Vagina (tissue), 2 donors: ENCODE data around the gene SBNO1. TPM values are rescaled to one million over a fixed set of nuclear protein-coding genes. Genes with fewer than 3 reads are reported as not detected.
A peak's percentile ranks its signal among the peaks of the same experiment; 100 is the strongest.

ENCODE experiments used
- DNase-seq, 2 donors: peaks; one replicate each; pipeline ENCODE4 v3.0.0-alpha.2; 2017; ENCODE audit errors: extremely low spot score in 2 of 2
- H3K27ac ChIP-seq: fragments of 200-600 bp; sonication (generic); one replicate; pipeline ENCODE4 v1.5.1; 2019
- H3K27me3 ChIP-seq: fragments of 200-600 bp; sonication (generic); one replicate; pipeline ENCODE4 v1.5.1; 2019
- H3K36me3 ChIP-seq, 2 donors: fragments of 200-600 bp; sonication (generic); one replicate each; pipeline ENCODE4 v1.5.1; 2017 to 2019
- H3K4me1 ChIP-seq: fragments of 200-600 bp; sonication (generic); one replicate; pipeline ENCODE4 v1.5.1; 2019
- H3K4me3 ChIP-seq, 2 donors: fragments of 200-600 bp; sonication (generic); 1 replicate in 1 of 2; 2 replicates in 1 of 2; pipeline ENCODE4 v1.5.1; 2016 to 2019
- H3K9me3 ChIP-seq: fragments of 200-600 bp; sonication (generic); one replicate; pipeline ENCODE4 v1.5.1; 2019
- CTCF ChIP-seq, 3 experiments: fragments of 450-650 bp in 2 of 3; fragments of 200-600 bp in 1 of 3; sonication (generic) in 1 of 3; IDR thresholded peaks; one replicate each; pipeline ENCODE4 v1.5.1; 2017 to 2019; ENCODE audit warnings: antibody characterized with exemption in 3 of 3, mild to moderate bottlenecking in 2 of 3, moderate library complexity in 2 of 3
- POLR2A ChIP-seq, 2 donors: fragments of 450-650 bp; IDR thresholded peaks; one replicate each; pipeline ENCODE4 v1.6.1; 2017; ENCODE audit warnings: antibody characterized with exemption in 2 of 2, mild to moderate bottlenecking in 2 of 2, moderate library complexity in 2 of 2
- POLR2AphosphoS5 ChIP-seq, 2 donors: sonication (generic); formaldehyde crosslinking; IDR thresholded peaks; one replicate each; pipeline ENCODE4 v1.9.0; 2017; ENCODE audit warnings: antibody characterized with exemption in 2 of 2, mild to moderate bottlenecking in 2 of 2, low read depth in 1 of 2; ENCODE audit not compliant: insufficient read depth in 1 of 2
- intact Hi-C: fragments of 100-400 bp; cut with DNase I; formaldehyde crosslinking; loops from one replicate; pipeline ENCODE4 v1.15.1; 2023
- total RNA-seq: library from RNA; depleted of rRNA; stranded (reverse); fragments of >200 nt; gene quantifications from one replicate; pipeline ENCODE4 v1.2.3, GENCODE V29; 2016

SBNO1 gene
- total RNA-seq, 1 donor from 2014 or later = 15.0 TPM

- Histone ChIP-seq H3K27ac (peak overlapping the region; percentile 36), H3K9me3 (no peaks in the 10 kb centered on the region), H3K4me1 (peaks cover 45% of the 10 kb centered on the region), H3K4me3 (no peak overlapping the region), H3K27me3 (no peaks in the 10 kb centered on the region), H3K36me3 (peaks cover 1 to 63% of the 10 kb centered on the region in 2 donors)
- no peak for DNase-seq
- intact Hi-C loops = no loop called here
- no peak for TF ChIP-seq POLR2A (IDR thresholded peaks at IDR 0.05)
- no peak for TF ChIP-seq CTCF (IDR thresholded peaks at IDR 0.05)
- no peak for TF ChIP-seq POLR2AphosphoS5 (IDR thresholded peaks at IDR 0.05; ENCODE audit: insufficient read depth in 1 of 2, low read depth in 1 of 2)
Observed at GRCh38 chr12:123401753-123402683, 37.4 kb upstream of the SBNO1 start.

- no peaks in the 10 kb centered on the region for H3K9me3 ChIP-seq
- peaks cover 0 to 63% of the 10 kb centered on the region in 2 donors for H3K36me3 ChIP-seq
- peak overlapping the region in 1 of 2 donors; percentile 6 for H3K4me3 ChIP-seq
- H3K27me3 ChIP-seq = no peaks in the 10 kb centered on the region
- DNase-seq = no peak
- peak overlapping the region; percentile 83 for H3K27ac ChIP-seq
- H3K4me1 ChIP-seq = peaks cover 71% of the 10 kb centered on the region
- intact Hi-C loops = no loop called here
- TF ChIP-seq CTCF (IDR thresholded peaks at IDR 0.05) (no peak), POLR2A (IDR thresholded peaks at IDR 0.05) (no peak), POLR2AphosphoS5 (IDR thresholded peaks at IDR 0.05; ENCODE audit: insufficient read depth in 1 of 2, low read depth in 1 of 2) (no peak)
Observed at GRCh38 chr12:123399255-123399617, 34.6 kb upstream of the SBNO1 start.

GRCh38 chr12:123398550-123399254, 34.1 kb upstream of the SBNO1 start:
- peak overlapping the region; percentile 83 for H3K27ac ChIP-seq
- DNase-seq = no peak
- H3K4me3 ChIP-seq = peak overlapping the region; percentile 6 to 33
- no peak for TF ChIP-seq CTCF (IDR thresholded peaks at IDR 0.05)
- peak in 1 of 2 donors; percentile 53 for TF ChIP-seq POLR2AphosphoS5 (IDR thresholded peaks at IDR 0.05; ENCODE audit: insufficient read depth in 1 of 2, low read depth in 1 of 2)
- no peak for TF ChIP-seq POLR2A (IDR thresholded peaks at IDR 0.05)
- H3K4me1 ChIP-seq = peaks cover 76% of the 10 kb centered on the region
- H3K27me3 ChIP-seq = no peaks in the 10 kb centered on the region
- no peaks in the 10 kb centered on the region for H3K9me3 ChIP-seq
- intact Hi-C loops = no loop called here
- peaks cover 0 to 60% of the 10 kb centered on the region in 2 donors for H3K36me3 ChIP-seq

- H3K4me3 ChIP-seq = peak overlapping the region in 1 of 2 donors; percentile 33
- intact Hi-C loops = no loop called here
Observed at GRCh38 chr12:123398177-123398549, 33.5 kb upstream of the SBNO1 start.

More at GRCh38 chr12:123398177-123398549, 33.5 kb upstream of the SBNO1 start:
- DNase-seq = no peak
- H3K27me3 ChIP-seq = no peaks in the 10 kb centered on the region
- no peaks in the 10 kb centered on the region for H3K9me3 ChIP-seq
- peaks cover 0 to 54% of the 10 kb centered on the region in 2 donors for H3K36me3 ChIP-seq
- H3K4me1 ChIP-seq = peaks cover 81% of the 10 kb centered on the region
- no peak for TF ChIP-seq POLR2AphosphoS5 (IDR thresholded peaks at IDR 0.05; ENCODE audit: insufficient read depth in 1 of 2, low read depth in 1 of 2)
- no peak for TF ChIP-seq POLR2A (IDR thresholded peaks at IDR 0.05)
- no peak for TF ChIP-seq CTCF (IDR thresholded peaks at IDR 0.05)
- peak overlapping the region; percentile 83 for H3K27ac ChIP-seq
